HepG2 (cell line): ENCODE results near the gene DAD1. TPM values are rescaled to one million over a fixed set of nuclear protein-coding genes. Genes with fewer than 3 reads are reported as not detected.

Experiments used
- ATAC-seq: fragments of 200-7000 bp; cut with Tn5 transposase; 3 replicates; pipeline ENCODE4 v1.9.1; 2020; ENCODE audit warnings: mild to moderate bottlenecking, moderate library complexity
- BruUV-seq: library from RNA; stranded (reverse); fragments of 400-500 nt; replicated peaks from 2 replicates; lab custom pipeline; 2021; lab: Mats Ljungman, UMichigan
- CTCF ChIA-PET: fragments of 300-600 bp; formaldehyde crosslinking; extraction: SDS; loops from one replicate; lab custom pipeline; 2021; ENCODE audit warnings: low total read pairs, inconsistent platforms, low intra/inter-chr PET ratio; lab: Yijun Ruan, JAX
- POLR2A ChIA-PET: fragments of 350-600 bp; sonication (Branson Sonifier 250); formaldehyde crosslinking; loops from one replicate; lab custom pipeline; 2020; ENCODE audit warnings: antibody characterized with exemption, inconsistent platforms; lab: Yijun Ruan, JAX
- DNase-seq: peaks from one replicate; pipeline ENCODE4 v3.0.0-alpha.2; 2015; ENCODE audit warnings: low spot score
- FAIRE-seq: peaks from 3 replicates; lab custom pipeline; 2011; peaks lifted over from hg19 to GRCh38; lab: Jason Lieb, UNC
- H2AFZ ChIP-seq: one replicate; pipeline ENCODE4 v1.6.1; 2011; ENCODE audit warnings: low read length, inconsistent platforms
- H3K27ac ChIP-seq: fragments of 300-600 bp; 3 replicates; pipeline ENCODE4 v1.8.0; 2011; ENCODE audit warnings: mixed run types, mild to moderate bottlenecking, mixed read lengths, low read length, inconsistent platforms; ENCODE audit not compliant: insufficient read depth; ENCODE audit errors: extremely low read length
- H3K27me3 ChIP-seq, 2 experiments: fragments of 200-600 bp in 1 of 2; 2 replicates in 1 of 2; 3 replicates in 1 of 2; pipeline versions ENCODE4 v1.6.0 to v1.8.0; 2011; ENCODE audit warnings: low read length in 2 of 2, mild to moderate bottlenecking in 2 of 2, moderate library complexity in 2 of 2, inconsistent platforms in 1 of 2; ENCODE audit not compliant: insufficient read depth in 2 of 2, control insufficient read depth in 1 of 2
- H3K36me3 ChIP-seq, 2 experiments: fragments of 200-600 bp in 1 of 2; replicated peaks in 1 of 2; 2 replicates in 1 of 2; 3 replicates in 1 of 2; pipeline versions ENCODE4 v1.5.1 to v1.8.0; 2011; ENCODE audit warnings: low read length in 2 of 2, inconsistent platforms in 1 of 2; ENCODE audit not compliant: insufficient read depth in 2 of 2, control insufficient read depth in 1 of 2
- H3K4me1 ChIP-seq: 2 replicates; pipeline ENCODE4 v1.5.1; 2012; ENCODE audit warnings: low read length, inconsistent platforms; ENCODE audit not compliant: insufficient read depth
- H3K4me2 ChIP-seq: 2 replicates; pipeline ENCODE4 v1.6.0; 2011; ENCODE audit warnings: low read depth, low read length, inconsistent platforms
- H3K4me3 ChIP-seq, 3 experiments: fragments of 200-600 bp in 1 of 3; sonication (generic), shearing (Covaris generic) in 1 of 3; replicated peaks in 1 of 3; 2 replicates each; pipeline ENCODE4 v1.5.1; 2011 to 2016; ENCODE audit warnings: low read length in 3 of 3, inconsistent platforms in 2 of 3, low read depth in 2 of 3, mild to moderate bottlenecking in 2 of 3, control low read depth in 1 of 3, mixed read lengths in 1 of 3; ENCODE audit not compliant: insufficient read depth in 1 of 3
- H3K79me2 ChIP-seq: one replicate; pipeline ENCODE4 v1.6.1; 2011; ENCODE audit warnings: low read length, inconsistent platforms; ENCODE audit not compliant: insufficient read depth
- H3K9ac ChIP-seq: 2 replicates; pipeline ENCODE4 v1.6.0; 2011; ENCODE audit warnings: mild to moderate bottlenecking, low read depth, low read length, inconsistent platforms; ENCODE audit not compliant: insufficient read depth
- H3K9me3 ChIP-seq: 2 replicates; pipeline ENCODE4 v1.5.1; 2012; ENCODE audit warnings: mild to moderate bottlenecking, low read length
- H4K20me1 ChIP-seq: 2 replicates; pipeline ENCODE4 v1.6.0; 2011; ENCODE audit warnings: inconsistent platforms, mild to moderate bottlenecking, low read length, moderate library complexity; ENCODE audit not compliant: insufficient read depth
- CBX1 ChIP-seq: IDR thresholded peaks from one replicate; pipeline ENCODE4 v1.6.1; 2016; ENCODE audit warnings: antibody characterized with exemption, low read depth
- CHD2 ChIP-seq: IDR thresholded peaks from 2 replicates; pipeline ENCODE4 v1.6.1; 2011; ENCODE audit warnings: low read depth, low read length, improper control_type of control experiment
- KMT2B ChIP-seq: IDR thresholded peaks from 2 replicates; pipeline ENCODE4 v1.6.1; 2016; ENCODE audit warnings: missing genetic modification reagents, missing compliant biosample characterization
- MNT ChIP-seq: fragments of 450-650 bp; IDR thresholded peaks from 2 replicates; pipeline ENCODE4 v1.6.1; 2016
- NFE2 ChIP-seq: sonication (generic); formaldehyde crosslinking; IDR thresholded peaks from 2 replicates; pipeline ENCODE4 v1.4.0; 2020; ENCODE audit warnings: missing genetic modification reagents
- NFYC ChIP-seq: IDR thresholded peaks from 2 replicates; pipeline ENCODE4 v1.6.1; 2016; ENCODE audit warnings: missing genetic modification reagents, missing compliant biosample characterization
- REL ChIP-seq: sonication (generic); formaldehyde crosslinking; conservative IDR thresholded peaks from 2 replicates; pipeline ENCODE4 v1.8.0; 2022; ENCODE audit warnings: mild to moderate bottlenecking, missing genetic modification reagents, moderate library complexity
- SUZ12 ChIP-seq: fragments of 150-350 bp; IDR thresholded peaks from 2 replicates; pipeline ENCODE4 v1.6.1; 2014; ENCODE audit warnings: low read depth, low read length
- ZNF275 ChIP-seq: sonication (generic); formaldehyde crosslinking; IDR thresholded peaks from 2 replicates; pipeline ENCODE4 v1.8.0; 2022; ENCODE audit warnings: missing genetic modification reagents, mild to moderate bottlenecking, inconsistent platforms, borderline replicate concordance
- ZNF557 ChIP-seq: sonication (generic); formaldehyde crosslinking; IDR thresholded peaks from 2 replicates; pipeline ENCODE4 v1.4.0; 2020; ENCODE audit warnings: missing genetic modification reagents
- ZNF75D ChIP-seq: sonication (generic); formaldehyde crosslinking; IDR thresholded peaks from 2 replicates; pipeline ENCODE4 v1.8.1; 2023; ENCODE audit warnings: missing genetic modification reagents, mild to moderate bottlenecking, borderline replicate concordance
- ZNF780A ChIP-seq: sonication (generic); formaldehyde crosslinking; IDR thresholded peaks from 2 replicates; pipeline ENCODE4 v1.8.0; 2022; ENCODE audit warnings: mild to moderate bottlenecking, missing genetic modification reagents, moderate library complexity
- WGBS: methylation state at CpG from one replicate; pipeline ENCODE4 v1.1.6; 2017; ENCODE audit warnings: low lambda C conversion rate; 5-methylcytosine and 5-hydroxymethylcytosine counted together
- in situ Hi-C: cut with HindIII; loops from 2 replicates; pipeline ENCODE4 v1.10.0; 2017; ENCODE audit warnings: low pct_unique_long_range_greater_than_20kb; ENCODE audit not compliant: extremely low pct_ligation_motif_present
- intact Hi-C: fragments of 100-400 bp; cut with micrococcal nuclease; formaldehyde crosslinking; loops from one replicate; pipeline ENCODE4 v1.10.0; 2022; ENCODE audit not compliant: unreplicated experiment
- polyA plus RNA-seq, 8 experiments: library from polyadenylated mRNA; depleted of rRNA in 3 of 8; stranded (reverse) in 7 of 8; unstranded in 1 of 8; fragments of >200 nt; fragmentation: Illumina TruSeq in 4 of 8; extraction: Trizol in 4 of 8; gene quantifications; 2 replicates each; pipeline versions ENCODE4 v1.2.1 to v1.2.3, GENCODE V29; 2011 to 2016; ENCODE audit warnings: low read depth in 4 of 8, missing spikeins in 1 of 8, mixed read lengths in 1 of 8; ENCODE audit not compliant: insufficient read depth in 1 of 8
- total RNA-seq, 5 experiments: library from RNA; depleted of rRNA; stranded (reverse); fragments of >200 nt; fragmentation: Illumina TruSeq; extraction: Trizol; gene quantifications; 2 replicates each; pipeline ENCODE4 v1.2.3, GENCODE V29; 2016; ENCODE audit warnings: low read depth in 1 of 5
- TF ChIP-seq, protein P1 (sequence below): IDR thresholded peaks from 2 replicates; pipeline ENCODE4 v1.6.1; 2016; ENCODE audit warnings: low read depth, control low read depth
- TF ChIP-seq, protein P2 (sequence below): sonication (generic); formaldehyde crosslinking; IDR thresholded peaks from 2 replicates; pipeline ENCODE4 v1.4.0; 2020; ENCODE audit warnings: missing genetic modification reagents, borderline replicate concordance
- TF ChIP-seq, protein P3 (sequence below): sonication (generic); formaldehyde crosslinking; IDR thresholded peaks from 2 replicates; pipeline ENCODE4 v1.5.1; 2020; ENCODE audit warnings: mild to moderate bottlenecking, missing genetic modification reagents, moderate library complexity
- TF ChIP-seq, protein P4 (sequence below): sonication (generic); formaldehyde crosslinking; IDR thresholded peaks from 2 replicates; pipeline ENCODE4 v1.8.1; 2023; ENCODE audit warnings: mild to moderate bottlenecking, missing genetic modification reagents

Gene DAD1
- total and polyA plus RNA-seq, 2 of the 13 experiments (the other 11 are each of a cell fraction or from before 2014, with no cell fraction given) = 558 to 626 TPM

DNA sequence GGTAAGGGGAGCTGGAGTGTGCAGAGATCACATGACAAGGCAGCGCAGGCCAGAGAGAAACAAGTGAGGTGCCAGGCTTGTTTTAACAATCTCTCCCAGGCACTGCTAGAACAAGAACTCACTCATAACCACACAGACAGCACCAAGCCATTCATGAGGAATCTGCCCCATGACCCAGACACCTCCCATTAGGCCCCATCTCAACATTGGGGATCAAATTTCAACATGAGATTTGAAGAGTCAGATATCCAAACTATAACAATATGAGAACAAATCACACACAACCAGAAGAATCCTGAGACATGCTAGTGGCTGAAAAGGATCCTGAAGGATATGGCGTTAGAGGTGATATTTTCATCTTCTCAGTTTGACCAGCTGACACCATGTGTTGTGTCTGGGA, 33.2 kb upstream of the DAD1 start:
- H3K79me2 ChIP-seq = no peaks in the 10 kb centered on the region
- no peaks in the 10 kb centered on the region for H4K20me1 ChIP-seq
- in situ Hi-C loops (no loop called here), intact Hi-C loops (no loop called here)
- no peak overlapping the region for H2AFZ ChIP-seq
- no peaks in the 10 kb centered on the region; a peak in 1 of 5 replicates for H3K27me3 ChIP-seq
- no peak for DNase-seq
- no peak overlapping the region for H3K27ac ChIP-seq
- no peaks in the 10 kb centered on the region for H3K9me3 ChIP-seq
- H3K4me2 ChIP-seq = no peak overlapping the region
- no peak overlapping the region for H3K9ac ChIP-seq
- no peak for FAIRE-seq
- 19% methylated on average over 2 of the region's 2 CpGs for WGBS
- ChIA-PET CTCF (no interaction called here), POLR2A (no interaction called here)
- no peak overlapping the region for H3K4me3 ChIP-seq
- no peaks in the 10 kb centered on the region for H3K36me3 ChIP-seq
- no peak; the same call in 1 of the 3 replicates for ATAC-seq
- no peaks in the 10 kb centered on the region for H3K4me1 ChIP-seq
- BruUV-seq = no TSS peak
- TF ChIP-seq REL (CRISPR knock-in tag) (no peak), ZNF780A (no peak), MNT (no peak), ZNF557 (no peak), CHD2 (no peak), KMT2B (CRISPR knock-in tag) (no peak), CBX1 (no peak), NFE2 (CRISPR knock-in tag) (no peak), SUZ12 (no peak), ZNF275 (CRISPR knock-in tag) (no peak), NFYC (no peak), ZNF75D (CRISPR knock-in tag) (no peak)
- TF ChIP-seq, protein P1, sequence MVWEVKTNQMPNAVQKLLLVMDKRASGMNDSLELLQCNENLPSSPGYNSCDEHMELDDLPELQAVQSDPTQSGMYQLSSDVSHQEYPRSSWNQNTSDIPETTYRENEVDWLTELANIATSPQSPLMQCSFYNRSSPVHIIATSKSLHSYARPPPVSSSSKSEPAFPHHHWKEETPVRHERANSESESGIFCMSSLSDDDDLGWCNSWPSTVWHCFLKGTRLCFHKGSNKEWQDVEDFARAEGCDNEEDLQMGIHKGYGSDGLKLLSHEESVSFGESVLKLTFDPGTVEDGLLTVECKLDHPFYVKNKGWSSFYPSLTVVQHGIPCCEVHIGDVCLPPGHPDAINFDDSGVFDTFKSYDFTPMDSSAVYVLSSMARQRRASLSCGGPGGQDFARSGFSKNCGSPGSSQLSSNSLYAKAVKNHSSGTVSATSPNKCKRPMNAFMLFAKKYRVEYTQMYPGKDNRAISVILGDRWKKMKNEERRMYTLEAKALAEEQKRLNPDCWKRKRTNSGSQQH = no peak
- TF ChIP-seq, protein P2, sequence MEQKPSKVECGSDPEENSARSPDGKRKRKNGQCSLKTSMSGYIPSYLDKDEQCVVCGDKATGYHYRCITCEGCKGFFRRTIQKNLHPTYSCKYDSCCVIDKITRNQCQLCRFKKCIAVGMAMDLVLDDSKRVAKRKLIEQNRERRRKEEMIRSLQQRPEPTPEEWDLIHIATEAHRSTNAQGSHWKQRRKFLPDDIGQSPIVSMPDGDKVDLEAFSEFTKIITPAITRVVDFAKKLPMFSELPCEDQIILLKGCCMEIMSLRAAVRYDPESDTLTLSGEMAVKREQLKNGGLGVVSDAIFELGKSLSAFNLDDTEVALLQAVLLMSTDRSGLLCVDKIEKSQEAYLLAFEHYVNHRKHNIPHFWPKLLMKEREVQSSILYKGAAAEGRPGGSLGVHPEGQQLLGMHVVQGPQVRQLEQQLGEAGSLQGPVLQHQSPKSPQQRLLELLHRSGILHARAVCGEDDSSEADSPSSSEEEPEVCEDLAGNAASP (CRISPR knock-in tag) = no peak
- TF ChIP-seq, protein P3, sequence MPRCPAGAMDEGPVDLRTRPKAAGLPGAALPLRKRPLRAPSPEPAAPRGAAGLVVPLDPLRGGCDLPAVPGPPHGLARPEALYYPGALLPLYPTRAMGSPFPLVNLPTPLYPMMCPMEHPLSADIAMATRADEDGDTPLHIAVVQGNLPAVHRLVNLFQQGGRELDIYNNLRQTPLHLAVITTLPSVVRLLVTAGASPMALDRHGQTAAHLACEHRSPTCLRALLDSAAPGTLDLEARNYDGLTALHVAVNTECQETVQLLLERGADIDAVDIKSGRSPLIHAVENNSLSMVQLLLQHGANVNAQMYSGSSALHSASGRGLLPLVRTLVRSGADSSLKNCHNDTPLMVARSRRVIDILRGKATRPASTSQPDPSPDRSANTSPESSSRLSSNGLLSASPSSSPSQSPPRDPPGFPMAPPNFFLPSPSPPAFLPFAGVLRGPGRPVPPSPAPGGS (CRISPR knock-in tag) = no peak
- TF ChIP-seq, protein P4, sequence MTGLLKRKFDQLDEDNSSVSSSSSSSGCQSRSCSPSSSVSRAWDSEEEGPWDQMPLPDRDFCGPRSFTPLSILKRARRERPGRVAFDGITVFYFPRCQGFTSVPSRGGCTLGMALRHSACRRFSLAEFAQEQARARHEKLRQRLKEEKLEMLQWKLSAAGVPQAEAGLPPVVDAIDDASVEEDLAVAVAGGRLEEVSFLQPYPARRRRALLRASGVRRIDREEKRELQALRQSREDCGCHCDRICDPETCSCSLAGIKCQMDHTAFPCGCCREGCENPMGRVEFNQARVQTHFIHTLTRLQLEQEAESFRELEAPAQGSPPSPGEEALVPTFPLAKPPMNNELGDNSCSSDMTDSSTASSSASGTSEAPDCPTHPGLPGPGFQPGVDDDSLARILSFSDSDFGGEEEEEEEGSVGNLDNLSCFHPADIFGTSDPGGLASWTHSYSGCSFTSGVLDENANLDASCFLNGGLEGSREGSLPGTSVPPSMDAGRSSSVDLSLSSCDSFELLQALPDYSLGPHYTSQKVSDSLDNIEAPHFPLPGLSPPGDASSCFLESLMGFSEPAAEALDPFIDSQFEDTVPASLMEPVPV (CRISPR knock-in tag) = no peak
